Effector memory CD8-positive, alpha-beta T cell (primary cell): ENCODE data around the gene SRGAP2B.
"Not testable (repeated sequence)": the region's sequence is repeated elsewhere in the genome, so short reads cannot be mapped to it uniquely, and the experiment has no call there.

ENCODE experiments used
- ATAC-seq: fragments of 150-1000 bp; cut with Tn5 transposase; replicated peaks from 2 replicates; pipeline ENCODE4 v1.10.0; 2021; ENCODE audit warnings: mild to moderate bottlenecking, moderate library complexity
- DNase-seq, 3 experiments: peaks; one replicate each; pipeline ENCODE4 v3.0.0; 2021
- H3K27ac Mint-ChIP-seq, 2 donors: one replicate each; pipeline ENCODE4 v1.8.0; 2022; ENCODE audit warnings: mild to moderate bottlenecking in 2 of 2, mixed read lengths in 2 of 2, moderate library complexity in 2 of 2
- H3K27me3 Mint-ChIP-seq, 2 donors: one replicate each; pipeline ENCODE4 v1.8.0; 2022; ENCODE audit warnings: mixed read lengths in 2 of 2
- H3K36me3 Mint-ChIP-seq: one replicate; pipeline ENCODE4 v1.8.0; 2022; ENCODE audit warnings: mild to moderate bottlenecking, moderate library complexity, mixed read lengths; ENCODE audit not compliant: insufficient read depth
- H3K4me1 Mint-ChIP-seq, 2 donors: one replicate each; pipeline ENCODE4 v1.8.0; 2022; ENCODE audit warnings: low read depth in 2 of 2, mixed read lengths in 2 of 2
- H3K4me3 Mint-ChIP-seq, 2 donors: one replicate each; pipeline ENCODE4 v1.8.0; 2022; ENCODE audit warnings: mild to moderate bottlenecking in 2 of 2, mixed read lengths in 2 of 2, moderate library complexity in 2 of 2
- H3K9me3 Mint-ChIP-seq, 2 donors: one replicate each; pipeline ENCODE4 v1.8.0; 2022; ENCODE audit warnings: mixed read lengths in 2 of 2

SRGAP2B gene

GRCh38 chr1:145074021-145074559, 21.0 kb downstream of the SRGAP2B start:
- not testable (repeated sequence) for H3K27me3 Mint-ChIP-seq, ATAC-seq, H3K4me3 Mint-ChIP-seq, H3K4me1 Mint-ChIP-seq, H3K36me3 Mint-ChIP-seq, H3K9me3 Mint-ChIP-seq, DNase-seq, H3K27ac Mint-ChIP-seq

GRCh38 chr1:145071569-145071968, 23.6 kb downstream of the SRGAP2B start:
- not testable (repeated sequence) for DNase-seq, H3K27me3 Mint-ChIP-seq, H3K27ac Mint-ChIP-seq, H3K9me3 Mint-ChIP-seq, H3K36me3 Mint-ChIP-seq, H3K4me3 Mint-ChIP-seq, H3K4me1 Mint-ChIP-seq, ATAC-seq

- H3K27me3 Mint-ChIP-seq, H3K4me1 Mint-ChIP-seq, ATAC-seq, H3K27ac Mint-ChIP-seq, DNase-seq, H3K36me3 Mint-ChIP-seq, H3K9me3 Mint-ChIP-seq, H3K4me3 Mint-ChIP-seq: not testable (repeated sequence)
Observed at GRCh38 chr1:145066486-145066885, 28.6 kb downstream of the SRGAP2B start.

- H3K4me1 Mint-ChIP-seq, H3K4me3 Mint-ChIP-seq, H3K9me3 Mint-ChIP-seq, DNase-seq, H3K27me3 Mint-ChIP-seq, H3K27ac Mint-ChIP-seq, ATAC-seq, H3K36me3 Mint-ChIP-seq: not testable (repeated sequence)
Observed at GRCh38 chr1:145065194-145065826, 29.8 kb downstream of the SRGAP2B start.

GRCh38 chr1:145063941-145064648, 31.0 kb downstream of the SRGAP2B start:
- not testable (repeated sequence) for H3K27ac Mint-ChIP-seq, H3K36me3 Mint-ChIP-seq, ATAC-seq, H3K9me3 Mint-ChIP-seq, DNase-seq, H3K4me1 Mint-ChIP-seq, H3K4me3 Mint-ChIP-seq, H3K27me3 Mint-ChIP-seq

GRCh38 chr1:145063285-145063684, 31.8 kb downstream of the SRGAP2B start:
- H3K9me3 Mint-ChIP-seq: not testable (repeated sequence)

GRCh38 chr1:145058184-145058583, 36.9 kb downstream of the SRGAP2B start:
- not testable (repeated sequence) for H3K4me3 Mint-ChIP-seq, DNase-seq, H3K36me3 Mint-ChIP-seq, H3K9me3 Mint-ChIP-seq, H3K27me3 Mint-ChIP-seq, H3K27ac Mint-ChIP-seq, H3K4me1 Mint-ChIP-seq
- ATAC-seq: peak; percentile 56

More at GRCh38 chr1:145063285-145063684, 31.8 kb downstream of the SRGAP2B start:
- not testable (repeated sequence) for H3K36me3 Mint-ChIP-seq, DNase-seq, H3K27ac Mint-ChIP-seq, H3K4me3 Mint-ChIP-seq, H3K4me1 Mint-ChIP-seq, H3K27me3 Mint-ChIP-seq, ATAC-seq

- not testable (repeated sequence) for H3K27ac Mint-ChIP-seq, H3K4me3 Mint-ChIP-seq, DNase-seq, H3K4me1 Mint-ChIP-seq, H3K27me3 Mint-ChIP-seq, H3K36me3 Mint-ChIP-seq, H3K9me3 Mint-ChIP-seq
- peak; percentile 74 for ATAC-seq
Observed at GRCh38 chr1:145055217-145055760, 39.8 kb downstream of the SRGAP2B start.

- H3K36me3 Mint-ChIP-seq, DNase-seq, H3K4me1 Mint-ChIP-seq, H3K4me3 Mint-ChIP-seq, H3K9me3 Mint-ChIP-seq, ATAC-seq, H3K27me3 Mint-ChIP-seq, H3K27ac Mint-ChIP-seq: not testable (repeated sequence)
Observed at GRCh38 chr1:145053428-145053827, 41.7 kb downstream of the SRGAP2B start.

- not testable (repeated sequence) for ATAC-seq, H3K27ac Mint-ChIP-seq, H3K9me3 Mint-ChIP-seq, H3K4me3 Mint-ChIP-seq, H3K36me3 Mint-ChIP-seq, DNase-seq, H3K27me3 Mint-ChIP-seq, H3K4me1 Mint-ChIP-seq
Observed at GRCh38 chr1:145052019-145052776, 42.9 kb downstream of the SRGAP2B start.

- not testable (repeated sequence) for H3K9me3 Mint-ChIP-seq, H3K36me3 Mint-ChIP-seq, DNase-seq, ATAC-seq, H3K4me3 Mint-ChIP-seq, H3K27me3 Mint-ChIP-seq, H3K4me1 Mint-ChIP-seq, H3K27ac Mint-ChIP-seq
Observed at GRCh38 chr1:145048181-145048856, 46.8 kb downstream of the SRGAP2B start.

- H3K4me3 Mint-ChIP-seq, DNase-seq, H3K27ac Mint-ChIP-seq, H3K36me3 Mint-ChIP-seq, H3K4me1 Mint-ChIP-seq, H3K9me3 Mint-ChIP-seq, H3K27me3 Mint-ChIP-seq: not testable (repeated sequence)
- peak; percentile 37 for ATAC-seq
Observed at GRCh38 chr1:145047553-145047952, 47.6 kb downstream of the SRGAP2B start.
